Measurements from ENCODE around the gene ATP1B3.

Gene ATP1B3

DNA sequence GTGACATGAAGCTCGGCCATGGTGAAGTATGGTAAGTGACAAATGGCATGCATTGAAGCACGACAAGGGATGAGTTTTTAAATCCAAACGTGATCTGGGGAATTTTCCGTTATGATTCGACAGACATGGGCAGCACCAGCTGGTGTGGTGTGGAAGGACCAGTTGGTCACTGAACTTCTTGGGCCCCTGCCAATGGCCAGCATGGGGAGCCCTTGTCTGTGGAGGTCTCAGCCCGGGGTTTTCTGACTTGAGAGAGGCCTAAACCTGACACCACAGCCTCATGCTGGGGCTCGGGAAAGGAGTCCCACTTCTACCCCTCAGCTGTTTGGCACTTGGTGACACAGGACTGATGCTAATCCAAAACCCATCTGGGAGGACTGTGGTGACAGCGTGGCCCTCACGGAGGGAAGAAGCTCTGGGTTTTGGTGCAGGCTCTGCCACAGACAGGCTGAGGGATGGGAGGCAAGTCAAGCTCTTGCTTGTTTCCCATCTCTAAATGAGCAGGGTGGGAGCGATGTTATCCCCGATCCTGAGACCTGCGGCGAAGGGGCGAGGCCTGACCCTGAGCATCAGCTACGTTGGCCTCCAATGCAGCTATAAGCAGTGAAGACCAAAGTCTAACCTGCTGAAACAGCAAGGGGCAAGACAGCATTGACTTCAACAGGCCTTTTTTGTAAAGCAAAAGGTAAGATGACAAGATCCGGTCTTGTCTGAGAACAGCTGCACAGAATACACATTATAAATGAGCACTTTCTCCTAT is 69.5 kb downstream of the ATP1B3 start:
- Histone ChIP-seq H2AFZ (ENCODE audit: low read length) (no peak overlapping the region), H3F3A (ENCODE audit: insufficient read depth, low read length) (no peaks in the 10 kb centered on the region), H3K9ac (ENCODE audit: low read length) (no peak overlapping the region), H3K9me2 (replicated peaks; ENCODE audit: insufficient read depth, low read length) (no peaks in the 10 kb centered on the region), H3K36me3 (replicated peaks; ENCODE audit: insufficient read depth, low read length) (no peaks in the 10 kb centered on the region), H3K79me2 (ENCODE audit: low read length) (no peaks in the 10 kb centered on the region), H3K27me3 (replicated peaks; ENCODE audit: insufficient read depth, low read length) (no peaks in the 10 kb centered on the region), H3K4me3 (ENCODE audit: low read length) (no peak overlapping the region), H4K20me1 (ENCODE audit: insufficient read depth, low read length) (no peaks in the 10 kb centered on the region), H3K9me3 (replicated peaks; ENCODE audit: insufficient read depth, low read length) (no peaks in the 10 kb centered on the region), H3K27ac (ENCODE audit: low read length) (no peak overlapping the region), H3K4me2 (ENCODE audit: low read depth, low read length) (no peak overlapping the region), H3K4me1 (ENCODE audit: low read length) (no peaks in the 10 kb centered on the region)
- TF ChIP-seq, protein P1, sequence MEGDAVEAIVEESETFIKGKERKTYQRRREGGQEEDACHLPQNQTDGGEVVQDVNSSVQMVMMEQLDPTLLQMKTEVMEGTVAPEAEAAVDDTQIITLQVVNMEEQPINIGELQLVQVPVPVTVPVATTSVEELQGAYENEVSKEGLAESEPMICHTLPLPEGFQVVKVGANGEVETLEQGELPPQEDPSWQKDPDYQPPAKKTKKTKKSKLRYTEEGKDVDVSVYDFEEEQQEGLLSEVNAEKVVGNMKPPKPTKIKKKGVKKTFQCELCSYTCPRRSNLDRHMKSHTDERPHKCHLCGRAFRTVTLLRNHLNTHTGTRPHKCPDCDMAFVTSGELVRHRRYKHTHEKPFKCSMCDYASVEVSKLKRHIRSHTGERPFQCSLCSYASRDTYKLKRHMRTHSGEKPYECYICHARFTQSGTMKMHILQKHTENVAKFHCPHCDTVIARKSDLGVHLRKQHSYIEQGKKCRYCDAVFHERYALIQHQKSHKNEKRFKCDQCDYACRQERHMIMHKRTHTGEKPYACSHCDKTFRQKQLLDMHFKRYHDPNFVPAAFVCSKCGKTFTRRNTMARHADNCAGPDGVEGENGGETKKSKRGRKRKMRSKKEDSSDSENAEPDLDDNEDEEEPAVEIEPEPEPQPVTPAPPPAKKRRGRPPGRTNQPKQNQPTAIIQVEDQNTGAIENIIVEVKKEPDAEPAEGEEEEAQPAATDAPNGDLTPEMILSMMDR (IDR thresholded peaks at IDR 0.05; ENCODE audit: low read length), result no peak
- no peak for TF ChIP-seq EZH2 (optimal IDR thresholded peaks at IDR 0.05; ENCODE audit: low read depth, low read length)
- no peak for DNase-seq

DNA sequence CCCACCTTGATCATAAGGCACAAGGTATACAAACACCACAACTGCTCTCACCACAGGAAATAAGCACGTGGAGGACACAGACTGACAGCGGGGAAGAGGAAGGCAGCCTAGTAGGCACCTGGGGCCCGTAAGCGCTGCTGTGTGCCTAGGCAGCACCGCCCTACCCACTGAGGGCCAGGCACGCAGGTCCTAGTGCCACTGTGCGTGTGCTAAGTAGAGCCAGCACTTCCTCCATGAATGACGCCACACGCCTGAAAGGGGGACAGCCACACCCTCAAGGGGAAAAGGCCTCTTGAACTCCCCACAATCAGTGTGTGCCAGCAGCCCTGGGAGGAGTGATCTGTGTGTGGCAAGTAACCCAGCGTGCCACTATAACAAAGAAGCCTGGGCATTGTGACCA is 73.0 kb downstream of the ATP1B3 start:
- Histone ChIP-seq H3K4me3 (ENCODE audit: low read length) (no peak overlapping the region), H3K9me3 (replicated peaks; ENCODE audit: insufficient read depth, low read length) (no peaks in the 10 kb centered on the region), H3K4me2 (ENCODE audit: low read depth, low read length) (no peak overlapping the region)

DNA sequence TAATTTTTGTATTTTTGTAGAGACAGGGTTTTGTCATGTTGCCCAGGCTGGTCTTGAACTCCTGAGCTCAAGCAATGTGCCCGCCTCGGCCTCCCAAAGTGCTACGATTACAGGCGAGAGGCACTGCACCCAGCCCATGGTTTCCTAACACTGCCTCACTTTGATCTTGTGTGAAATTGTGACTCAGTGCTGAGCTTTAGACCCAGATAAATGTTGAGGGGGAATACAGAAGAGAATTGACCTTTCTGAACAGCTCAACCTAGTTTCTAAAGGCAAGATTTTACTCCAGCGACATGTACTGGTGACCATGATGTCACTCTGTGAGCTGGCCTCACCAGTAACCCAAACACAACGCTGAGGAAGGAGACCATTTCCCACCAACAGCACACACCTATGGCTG is 73.5 kb downstream of the ATP1B3 start:
- Histone ChIP-seq H3K9ac (ENCODE audit: low read length) (no peak overlapping the region), H3K27ac (ENCODE audit: low read length) (no peak overlapping the region), H4K20me1 (ENCODE audit: insufficient read depth, low read length) (no peaks in the 10 kb centered on the region), H2AFZ (ENCODE audit: low read length) (no peak overlapping the region), H3K4me1 (ENCODE audit: low read length) (no peaks in the 10 kb centered on the region), H3K9me3 (replicated peaks; ENCODE audit: insufficient read depth, low read length) (no peaks in the 10 kb centered on the region), H3K27me3 (replicated peaks; ENCODE audit: insufficient read depth, low read length) (no peaks in the 10 kb centered on the region), H3K4me2 (ENCODE audit: low read depth, low read length) (no peak overlapping the region), H3K79me2 (ENCODE audit: low read length) (no peaks in the 10 kb centered on the region), H3K9me2 (replicated peaks; ENCODE audit: insufficient read depth, low read length) (no peaks in the 10 kb centered on the region), H3F3A (ENCODE audit: insufficient read depth, low read length) (no peaks in the 10 kb centered on the region), H3K36me3 (replicated peaks; ENCODE audit: insufficient read depth, low read length) (no peaks in the 10 kb centered on the region), H3K4me3 (ENCODE audit: low read length) (no peak overlapping the region)
- TF ChIP-seq, protein P1 (IDR thresholded peaks at IDR 0.05; ENCODE audit: low read length), result no peak
- no peak for TF ChIP-seq EZH2phosphoT487 (IDR thresholded peaks at IDR 0.05; ENCODE audit: low read length)
- no peak for TF ChIP-seq EZH2 (optimal IDR thresholded peaks at IDR 0.05; ENCODE audit: low read depth, low read length)
- no peak for DNase-seq

More for the DNA sequence above, 73.0 kb downstream of the ATP1B3 start:
- Histone ChIP-seq H3K9me2 (replicated peaks; ENCODE audit: insufficient read depth, low read length) (no peaks in the 10 kb centered on the region), H3K27me3 (replicated peaks; ENCODE audit: insufficient read depth, low read length) (no peaks in the 10 kb centered on the region), H4K20me1 (ENCODE audit: insufficient read depth, low read length) (no peaks in the 10 kb centered on the region), H3K27ac (ENCODE audit: low read length) (no peak overlapping the region), H3F3A (ENCODE audit: insufficient read depth, low read length) (no peaks in the 10 kb centered on the region), H3K9ac (ENCODE audit: low read length) (no peak overlapping the region), H3K36me3 (replicated peaks; ENCODE audit: insufficient read depth, low read length) (no peaks in the 10 kb centered on the region), H3K79me2 (ENCODE audit: low read length) (no peaks in the 10 kb centered on the region), H3K4me1 (ENCODE audit: low read length) (no peaks in the 10 kb centered on the region), H2AFZ (ENCODE audit: low read length) (no peak overlapping the region)
- no peak for TF ChIP-seq EZH2 (optimal IDR thresholded peaks at IDR 0.05; ENCODE audit: low read depth, low read length)
- TF ChIP-seq EZH2phosphoT487 (IDR thresholded peaks at IDR 0.05; ENCODE audit: low read length), result no peak
- TF ChIP-seq, protein P1 (IDR thresholded peaks at IDR 0.05; ENCODE audit: low read length), result no peak
- DNase-seq, result no peak
